Measurements from ENCODE around the gene DDX4.
"Not testable (repeated sequence)": the region's sequence is repeated elsewhere in the genome, so short reads cannot be mapped to it uniquely, and the experiment has no call there.

The DDX4 gene

DNA sequence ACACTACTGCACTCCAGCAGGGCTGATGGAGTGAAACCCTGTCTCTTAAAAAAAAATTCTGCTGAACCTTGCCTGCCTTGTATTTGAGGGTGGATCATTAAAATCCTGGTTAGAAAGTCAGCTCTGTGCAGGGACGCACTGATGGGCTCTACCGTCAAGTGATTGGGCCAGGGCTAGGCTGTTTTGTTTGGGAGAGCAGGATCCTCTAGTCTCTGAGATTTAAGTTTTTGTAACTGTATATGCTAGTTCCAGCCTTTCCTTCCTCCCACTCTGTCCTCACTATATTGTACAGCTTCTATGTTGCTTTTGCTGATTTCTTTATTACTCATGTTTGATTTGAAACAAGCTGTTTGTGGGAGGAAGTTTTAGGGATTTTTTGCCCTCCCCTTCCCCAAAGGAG lies 11.5 kb downstream of the DDX4 start:
- TF ChIP-seq Cebpa-rat (IDR thresholded peaks at IDR 0.05): no peak
- H3K4me1 ChIP-seq: no peaks in the 10 kb centered on the region
- H3K9ac ChIP-seq: no peak overlapping the region
- H3K36me3 ChIP-seq: no peaks in the 10 kb centered on the region
- no peaks in the 10 kb centered on the region for H3K27me3 ChIP-seq
- H3K4me2 ChIP-seq: no peak overlapping the region
- H4K20me1 ChIP-seq: no peaks in the 10 kb centered on the region
- no peak overlapping the region for H3K4me3 ChIP-seq
- H3K9me3 ChIP-seq (replicated peaks in 1 of 11): no peaks in the 10 kb centered on the region
- no peak overlapping the region for H3K27ac ChIP-seq

DNA sequence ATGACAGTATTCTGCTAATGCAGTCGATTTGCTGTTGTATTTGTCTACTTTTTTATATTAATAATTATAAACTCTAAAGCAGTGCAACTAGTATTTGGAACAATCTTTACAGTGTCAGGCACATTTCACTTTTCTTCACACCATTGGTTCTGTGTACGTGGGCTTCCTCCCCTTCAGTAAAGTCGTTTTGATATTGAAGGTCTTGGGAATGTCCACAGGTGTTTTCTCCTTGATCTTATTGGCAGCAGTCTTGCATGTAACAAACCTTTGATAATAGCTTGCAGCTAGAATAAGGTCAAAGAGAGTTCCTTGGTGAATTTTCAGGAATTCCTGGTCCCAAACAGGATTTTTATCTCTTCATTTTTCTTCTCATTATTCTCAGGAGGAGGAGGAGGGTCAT lies 12.2 kb downstream of the DDX4 start:
- H3K4me1 ChIP-seq: no peaks in the 10 kb centered on the region
- no peaks in the 10 kb centered on the region for H3K36me3 ChIP-seq
- no peaks in the 10 kb centered on the region for H3K27me3 ChIP-seq
- no peak for TF ChIP-seq Cebpa-rat (IDR thresholded peaks at IDR 0.05)
- no peak overlapping the region for H3K4me3 ChIP-seq
- H3K27ac ChIP-seq: no peak overlapping the region
- H3K9me3 ChIP-seq (replicated peaks in 1 of 11): no peaks in the 10 kb centered on the region
- H4K20me1 ChIP-seq: no peaks in the 10 kb centered on the region
- no peak overlapping the region for H3K9ac ChIP-seq
- H3K4me2 ChIP-seq: no peak overlapping the region

DNA sequence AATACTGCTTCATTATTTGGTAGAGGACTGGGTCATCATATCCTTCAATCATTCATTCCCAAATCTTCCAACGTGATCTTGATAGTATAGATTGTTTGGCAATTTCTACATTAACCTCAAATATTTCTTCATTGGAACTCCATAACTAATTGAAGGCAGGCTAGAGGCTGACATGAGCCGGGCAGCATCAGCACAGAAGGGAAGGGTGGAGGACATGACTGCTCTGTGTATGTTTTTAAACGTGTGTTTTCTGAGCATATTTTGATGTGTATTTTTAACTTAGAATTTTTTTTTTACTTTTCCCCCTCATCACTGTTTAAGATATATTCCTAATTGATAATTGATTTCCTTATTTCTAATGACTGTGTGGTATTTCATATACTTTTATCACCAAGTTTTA lies 12.6 kb downstream of the DDX4 start:
- TF ChIP-seq Cebpa-rat (IDR thresholded peaks at IDR 0.05): no peak
- Histone ChIP-seq H3K36me3 (no peaks in the 10 kb centered on the region), H3K9ac (no peak overlapping the region)

DNA sequence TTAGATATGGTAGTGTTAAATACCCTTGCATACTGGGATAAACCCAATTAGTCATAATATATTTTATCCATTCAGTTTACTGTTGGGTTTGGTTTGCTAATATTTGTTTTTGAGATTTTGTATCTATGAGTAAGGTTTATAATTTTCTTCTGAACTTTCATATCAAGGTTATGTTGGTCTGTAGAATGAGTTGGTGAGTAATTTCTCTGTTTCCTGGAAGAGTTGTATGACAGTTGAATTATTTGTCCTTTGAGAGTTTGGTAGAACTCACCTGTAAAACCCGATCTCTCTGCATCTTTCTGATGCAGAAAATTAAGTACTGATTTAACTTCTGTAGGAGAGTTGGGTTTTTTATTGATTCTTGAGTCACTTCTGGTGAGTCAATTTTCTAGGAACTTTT lies 20.4 kb downstream of the DDX4 start:
- Histone ChIP-seq H3K4me2 (no peak overlapping the region), H3K27ac (no peak overlapping the region), H3K9me3 (replicated peaks in 1 of 11) (no peaks in the 10 kb centered on the region), H3K27me3 (no peaks in the 10 kb centered on the region), H3K9ac (no peak overlapping the region), H4K20me1 (no peaks in the 10 kb centered on the region), H3K4me3 (no peak overlapping the region), H3K36me3 (no peaks in the 10 kb centered on the region), H3K4me1 (no peaks in the 10 kb centered on the region)
- no peak for TF ChIP-seq Cebpa-rat (IDR thresholded peaks at IDR 0.05)

More for the DNA sequence above, 12.6 kb downstream of the DDX4 start:
- Histone ChIP-seq H4K20me1 (no peaks in the 10 kb centered on the region), H3K9me3 (replicated peaks in 1 of 11) (no peaks in the 10 kb centered on the region), H3K27me3 (no peaks in the 10 kb centered on the region), H3K27ac (no peak overlapping the region), H3K4me3 (no peak overlapping the region), H3K4me1 (no peaks in the 10 kb centered on the region), H3K4me2 (no peak overlapping the region)

DNA sequence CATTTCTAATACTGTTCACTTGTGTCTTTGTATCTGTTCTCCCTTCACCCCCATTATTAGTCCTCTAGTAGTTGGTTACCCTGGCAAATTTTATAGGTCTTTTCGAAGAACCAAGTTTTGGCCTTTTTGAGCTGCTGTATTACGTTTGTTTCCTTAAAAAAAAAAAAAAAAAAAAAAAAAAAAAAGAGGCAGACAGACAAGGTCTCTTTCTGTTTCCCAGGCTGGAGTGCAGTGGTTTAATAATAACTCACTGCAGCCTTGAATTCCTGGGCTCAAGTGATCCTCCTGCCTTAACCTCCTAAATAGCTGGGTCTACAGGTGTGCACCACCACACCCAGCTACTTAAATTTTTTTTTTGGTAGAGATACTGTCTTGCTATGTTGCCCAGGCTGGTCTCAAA lies 20.9 kb downstream of the DDX4 start:
- no peaks in the 10 kb centered on the region for H3K9me3 ChIP-seq (replicated peaks in 1 of 11)
- TF ChIP-seq Cebpa-rat (IDR thresholded peaks at IDR 0.05): no peak
- H3K36me3 ChIP-seq: no peaks in the 10 kb centered on the region

DNA sequence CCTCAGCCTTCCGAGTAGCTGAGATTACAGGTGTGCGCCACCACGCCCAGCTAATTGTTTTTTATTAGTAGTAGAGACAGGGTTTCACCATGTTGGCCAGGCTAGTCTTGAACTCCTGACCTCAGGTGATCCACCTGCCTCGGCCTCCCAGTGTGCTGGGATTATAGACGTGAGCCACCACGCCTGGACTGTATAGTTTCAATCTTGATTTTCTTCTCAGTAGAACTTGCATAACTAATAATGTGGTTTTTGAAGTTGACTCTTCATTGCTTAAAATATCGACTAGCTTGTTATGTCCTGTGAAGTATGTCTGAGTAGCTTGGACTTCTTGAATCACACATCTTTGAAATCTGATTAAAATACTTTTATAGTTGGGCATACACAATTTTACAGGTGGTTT lies 23.9 kb downstream of the DDX4 start:
- not testable (repeated sequence) for H3K9ac ChIP-seq; H3K36me3 ChIP-seq; H3K4me3 ChIP-seq; H3K4me1 ChIP-seq; H3K27me3 ChIP-seq; H3K27ac ChIP-seq; H4K20me1 ChIP-seq; H3K9me3 ChIP-seq (replicated peaks in 1 of 11); H3K4me2 ChIP-seq

More for the DNA sequence above, 20.9 kb downstream of the DDX4 start:
- Histone ChIP-seq H3K4me2 (no peak overlapping the region), H4K20me1 (no peaks in the 10 kb centered on the region), H3K27ac (no peak overlapping the region), H3K4me1 (no peaks in the 10 kb centered on the region), H3K4me3 (no peak overlapping the region), H3K9ac (no peak overlapping the region), H3K27me3 (no peaks in the 10 kb centered on the region)

DNA sequence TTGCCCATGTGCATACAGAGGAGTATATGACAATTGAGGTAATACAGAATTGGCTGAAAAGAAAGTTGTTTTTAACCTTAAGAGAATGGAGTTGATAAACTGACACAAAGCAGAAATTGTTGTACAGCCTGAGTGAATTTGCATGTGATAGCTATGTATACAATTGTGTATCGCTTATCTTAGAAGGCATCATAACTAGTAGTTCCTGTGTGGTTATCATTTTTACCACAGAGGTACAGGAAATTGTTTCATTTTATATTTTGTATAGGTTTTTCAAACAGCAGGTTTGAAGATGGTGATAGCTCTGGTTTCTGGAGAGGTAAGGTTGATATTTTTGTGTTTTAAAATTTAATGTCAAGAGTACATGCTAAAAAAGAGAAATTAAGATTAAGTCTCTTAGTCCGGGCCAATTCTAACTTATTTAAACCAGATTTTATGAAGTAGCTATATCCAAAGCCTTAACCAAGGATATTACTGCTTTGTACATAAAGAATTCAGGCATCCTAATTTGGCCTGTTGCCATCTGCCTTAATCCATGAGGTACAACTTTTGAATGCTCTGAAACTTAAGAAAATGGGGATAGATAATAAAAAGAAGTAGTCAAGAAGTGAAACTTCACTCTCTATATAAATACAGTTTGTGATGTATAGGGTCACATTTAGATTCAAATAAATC lies 26.0 kb downstream of the DDX4 start:
- H3K9me3 ChIP-seq (replicated peaks in 1 of 11): no peaks in the 10 kb centered on the region
- no peak overlapping the region for H3K4me2 ChIP-seq

DNA sequence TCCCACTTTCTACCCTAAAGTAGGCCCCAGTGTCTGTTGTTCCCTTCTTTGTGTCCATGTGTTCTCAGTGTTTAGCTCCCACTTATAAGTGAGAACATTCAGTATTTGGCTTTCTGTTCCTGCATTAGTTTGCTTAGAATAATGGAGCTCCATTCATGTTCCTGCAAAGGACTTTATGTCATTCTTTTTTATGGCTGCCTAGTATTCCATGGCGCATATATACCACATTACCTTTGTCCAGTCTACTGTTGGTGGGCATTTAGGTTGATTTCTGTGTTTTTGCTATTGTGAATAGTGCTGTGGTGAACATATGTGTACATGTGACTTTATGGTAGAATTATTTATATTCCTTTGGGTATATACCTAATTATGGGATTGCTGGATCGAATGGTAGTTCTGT lies 30.4 kb downstream of the DDX4 start:
- no peaks in the 10 kb centered on the region for H3K4me1 ChIP-seq
- H3K9me3 ChIP-seq (replicated peaks in 1 of 11): no peaks in the 10 kb centered on the region; a peak in 1 of 22 replicates
- H3K4me2 ChIP-seq: no peak overlapping the region
- no peak for TF ChIP-seq Cebpa-rat (IDR thresholded peaks at IDR 0.05)
- H3K27ac ChIP-seq: no peak overlapping the region
- H3K9ac ChIP-seq: no peak overlapping the region
- no peak overlapping the region for H3K4me3 ChIP-seq
- H3K27me3 ChIP-seq: no peaks in the 10 kb centered on the region
- H4K20me1 ChIP-seq: no peaks in the 10 kb centered on the region
- H3K36me3 ChIP-seq: no peaks in the 10 kb centered on the region

More for the DNA sequence above, 26.0 kb downstream of the DDX4 start:
- no peaks in the 10 kb centered on the region for H3K4me1 ChIP-seq
- no peak for TF ChIP-seq Cebpa-rat (IDR thresholded peaks at IDR 0.05)
- H3K27me3 ChIP-seq: no peaks in the 10 kb centered on the region
- H3K9ac ChIP-seq: no peak overlapping the region
- H3K36me3 ChIP-seq: no peaks in the 10 kb centered on the region
- no peak overlapping the region for H3K27ac ChIP-seq
- H3K4me3 ChIP-seq: no peak overlapping the region
- no peaks in the 10 kb centered on the region for H4K20me1 ChIP-seq

DNA sequence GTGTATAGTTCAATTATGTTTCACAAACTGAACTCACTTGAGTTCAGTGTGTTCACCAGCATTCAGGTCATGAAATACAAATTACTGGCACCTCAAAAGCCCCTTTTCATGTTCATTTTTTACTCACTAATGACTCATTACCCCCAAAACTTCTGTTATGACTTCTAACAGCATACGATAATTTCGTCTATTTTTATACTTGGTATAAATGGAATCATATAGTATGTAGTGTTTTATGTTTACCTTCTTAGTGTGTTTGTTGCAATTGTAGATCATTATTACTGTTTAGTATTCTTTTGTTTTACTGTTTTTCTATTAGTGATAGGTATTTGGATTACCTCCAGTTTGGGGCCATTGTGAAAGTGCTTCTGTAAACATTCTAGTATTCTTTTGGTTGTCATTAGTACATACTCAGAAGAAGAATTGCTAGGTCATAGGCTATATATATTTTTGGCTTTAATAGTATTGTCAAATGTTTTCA lies 33.4 kb downstream of the DDX4 start:
- no peak overlapping the region for H3K27ac ChIP-seq
- H3K4me2 ChIP-seq: no peak overlapping the region
- no peaks in the 10 kb centered on the region for H3K36me3 ChIP-seq
- no peaks in the 10 kb centered on the region for H4K20me1 ChIP-seq
- H3K9ac ChIP-seq: no peak overlapping the region
- H3K9me3 ChIP-seq (replicated peaks in 1 of 11): no peaks in the 10 kb centered on the region; a peak in 1 of 22 replicates
- H3K4me1 ChIP-seq: no peaks in the 10 kb centered on the region
- no peak for TF ChIP-seq Cebpa-rat (IDR thresholded peaks at IDR 0.05)
- no peaks in the 10 kb centered on the region for H3K27me3 ChIP-seq
- no peak overlapping the region for H3K4me3 ChIP-seq

DNA sequence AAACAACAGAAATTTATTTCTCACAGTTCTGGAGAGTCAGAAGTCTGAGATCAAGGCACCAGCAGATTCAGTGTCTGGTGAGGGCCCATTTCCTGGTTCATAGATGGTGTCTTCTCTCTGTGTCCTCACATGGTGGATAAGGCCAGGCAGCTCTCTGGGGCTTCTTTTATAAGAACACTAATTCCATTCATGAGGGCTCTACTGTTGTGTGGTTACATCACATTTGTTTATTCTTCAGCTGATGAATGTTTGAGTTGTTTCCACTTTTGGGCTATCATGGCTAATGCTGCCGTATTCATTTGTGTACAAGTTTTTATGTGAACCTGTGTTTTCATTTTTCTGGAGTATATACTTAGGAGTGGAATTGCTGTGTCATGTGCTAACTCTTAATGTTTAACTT lies 35.2 kb downstream of the DDX4 start:
- Histone ChIP-seq H3K9me3 (replicated peaks in 1 of 11) (no peaks in the 10 kb centered on the region; a peak in 1 of 22 replicates), H3K27ac (no peak overlapping the region)
- no peak for TF ChIP-seq Cebpa-rat (IDR thresholded peaks at IDR 0.05)

More for the DNA sequence above, 35.2 kb downstream of the DDX4 start:
- no peak overlapping the region for H3K4me2 ChIP-seq
- H3K27me3 ChIP-seq: no peaks in the 10 kb centered on the region
- H3K9ac ChIP-seq: no peak overlapping the region
- H3K36me3 ChIP-seq: no peaks in the 10 kb centered on the region
- H3K4me3 ChIP-seq: no peak overlapping the region
- H4K20me1 ChIP-seq: no peaks in the 10 kb centered on the region
- H3K4me1 ChIP-seq: no peaks in the 10 kb centered on the region
